Body of pancreas (tissue), 4 donors: ENCODE data around the gene SNTB2. TPM values are rescaled to one million over a fixed set of nuclear protein-coding genes. Genes with fewer than 3 reads are reported as not detected.

Source experiments
- ATAC-seq: fragments of 150-250 bp; one replicate; pipeline ENCODE4 v1.9.1; 2016
- DNase-seq, 4 donors: peaks; one replicate each; pipeline ENCODE4 v3.0.0-alpha.2; 2019
- H3K27ac ChIP-seq, 4 donors: fragments of 200-600 bp; sonication (generic); 1 replicate in 3 of 4; 2 replicates in 1 of 4; pipeline versions ENCODE4 v1.5.1 to v1.6.1; 2016 to 2019; ENCODE audit warnings: mild to moderate bottlenecking in 1 of 4, mixed read lengths in 1 of 4, moderate library complexity in 1 of 4
- H3K27me3 ChIP-seq, 2 donors: fragments of 200-600 bp; sonication (generic); one replicate each; pipeline ENCODE4 v1.6.0; 2016; ENCODE audit warnings: mild to moderate bottlenecking in 1 of 2
- H3K36me3 ChIP-seq, 2 donors: fragments of 200-600 bp; sonication (generic); replicated peaks in 1 of 2; 2 replicates each; pipeline ENCODE4 v1.5.1; 2016; ENCODE audit warnings: low read depth in 2 of 2; ENCODE audit not compliant: insufficient read depth in 1 of 2
- H3K4me1 ChIP-seq: fragments of 200-600 bp; sonication (generic); one replicate; pipeline ENCODE4 v1.6.0; 2016
- H3K4me3 ChIP-seq, 2 donors: fragments of 200-600 bp; sonication (generic); 1 replicate in 1 of 2; 2 replicates in 1 of 2; pipeline ENCODE4 v1.5.1; 2016 to 2019
- H3K9me3 ChIP-seq, 3 donors: fragments of 200-600 bp; sonication (generic); 1 replicate in 2 of 3; 2 replicates in 1 of 3; pipeline ENCODE4 v1.5.1; 2016
- CTCF ChIP-seq, 7 experiments: fragments of 450-650 bp in 4 of 7; fragments of 200-600 bp in 3 of 7; sonication (generic) in 3 of 7; IDR thresholded peaks; one replicate each; pipeline ENCODE4 v1.5.1; 2016 to 2019; ENCODE audit warnings: antibody characterized with exemption in 7 of 7
- POLR2A ChIP-seq, 3 donors: fragments of 450-650 bp; IDR thresholded peaks; one replicate each; pipeline ENCODE4 v1.6.1; 2016; ENCODE audit warnings: antibody characterized with exemption in 3 of 3, mild to moderate bottlenecking in 2 of 3
- WGBS, 2 donors: methylation state at CpG; one replicate each; pipeline ENCODE4 v1.1.5; 2017; 5-methylcytosine and 5-hydroxymethylcytosine counted together
- intact Hi-C: fragments of 100-400 bp; cut with DNase I; formaldehyde crosslinking; loops from one replicate; pipeline ENCODE4 v1.15.1; 2023
- total RNA-seq, 2 donors: library from RNA; depleted of rRNA; stranded (reverse); fragments of >200 nt; gene quantifications; one replicate each; pipeline ENCODE4 v1.1.0, GENCODE V29; 2016

SNTB2 gene
- total RNA-seq, 2 donors from 2014 or later = 11.2 to 13.5 TPM

- no peaks in the 10 kb centered on the region for H3K9me3 ChIP-seq
- H3K36me3 ChIP-seq = peaks cover 0 to 3% of the 10 kb centered on the region in 2 donors
- H3K27ac ChIP-seq = peak overlapping the region in 3 of 4 donors; percentile 0 to 93 (median 93)
- no peak for ATAC-seq
- DNase-seq = peak in 1 of 4 donors; percentile 17
- H3K4me1 ChIP-seq = peaks cover 64% of the 10 kb centered on the region
- 34 to 45% methylated on average over 6 to 10 of the region's 10 CpGs for WGBS, 2 donors
- intact Hi-C loops = no loop called here
- no peaks in the 10 kb centered on the region for H3K27me3 ChIP-seq
- TF ChIP-seq CTCF (IDR thresholded peaks at IDR 0.05) = no peak
- TF ChIP-seq POLR2A (IDR thresholded peaks at IDR 0.05) = no peak
- no peak overlapping the region for H3K4me3 ChIP-seq
Measured at GRCh38 chr16:69328854-69329316, 141.9 kb downstream of the SNTB2 start.

DNA sequence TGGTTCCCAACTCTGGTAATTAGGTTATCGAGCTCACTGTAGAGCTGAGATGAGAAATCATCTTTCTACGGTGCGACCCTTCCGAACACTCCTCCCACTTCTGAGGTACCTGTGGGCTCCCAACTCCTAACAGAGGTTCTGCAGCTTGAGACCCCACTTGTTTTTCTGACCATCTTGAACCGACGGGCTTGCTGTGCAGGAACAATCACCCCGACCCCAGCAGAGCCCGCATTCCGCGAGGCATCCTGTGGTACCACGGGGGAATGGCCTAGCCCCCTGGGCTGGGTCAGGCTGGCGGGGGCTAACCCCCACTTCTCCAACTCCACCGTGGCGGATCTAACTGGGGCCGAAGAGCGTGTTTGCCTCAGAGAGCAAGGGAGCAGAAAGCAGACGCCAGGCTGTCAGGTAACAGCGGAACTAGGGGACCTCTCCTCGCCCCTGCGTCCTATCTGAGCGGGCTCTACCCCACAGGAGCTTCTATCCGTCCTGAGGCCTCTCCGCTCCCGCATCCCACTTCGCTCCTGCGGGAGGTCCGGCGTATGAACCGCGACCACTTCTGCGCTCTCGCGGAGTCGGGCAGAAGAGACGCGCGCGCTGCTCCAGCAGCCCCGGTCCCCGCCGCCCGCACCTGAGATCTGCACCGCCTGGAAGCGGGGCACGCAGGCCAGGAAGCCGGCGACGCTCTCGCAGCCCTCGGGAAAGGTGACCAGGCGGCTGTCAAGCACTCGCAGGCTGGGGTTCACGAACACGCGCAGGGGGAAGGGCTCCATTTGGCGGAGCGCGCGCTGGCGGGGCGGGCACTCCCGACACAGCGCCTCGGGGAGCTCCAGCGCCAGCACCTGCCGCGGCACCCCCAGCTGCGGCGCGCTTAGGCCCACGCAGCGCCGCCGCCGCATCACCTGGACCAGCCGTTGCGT is 142.7 kb downstream of the SNTB2 start:
- peak; percentile 49 for ATAC-seq
- 5 to 26% methylated on average over 6 to 76 of the region's 77 CpGs for WGBS, 2 donors
- Histone ChIP-seq H3K4me3 (peak overlapping the region; percentile 57 to 80), H3K27ac (peak overlapping the region; percentile 75 to 93 (median 90)), H3K36me3 (peaks cover 0 to 9% of the 10 kb centered on the region in 2 donors), H3K9me3 (no peaks in the 10 kb centered on the region), H3K27me3 (no peaks in the 10 kb centered on the region), H3K4me1 (peaks cover 56% of the 10 kb centered on the region)
- DNase-seq = peak; percentile 49 to 62 (median 50)
- intact Hi-C loops = no loop called here
- TF ChIP-seq POLR2A (IDR thresholded peaks at IDR 0.05) (no peak), CTCF (IDR thresholded peaks at IDR 0.05) (no peak)

- H3K36me3 ChIP-seq = peaks cover 0 to 16% of the 10 kb centered on the region in 2 donors
- H3K4me3 ChIP-seq = peak within 1 kb of the TSS; percentile 57 to 80
- 0% methylated on average over 30 to 86 of the region's 93 CpGs for WGBS, 2 donors
- ATAC-seq = peak; percentile 93
- H3K4me1 ChIP-seq = peaks cover 48% of the 10 kb centered on the region
- H3K27me3 ChIP-seq = no peaks in the 10 kb centered on the region
- peak; percentile 93 to 97 (median 95) for DNase-seq
- TF ChIP-seq POLR2A (IDR thresholded peaks at IDR 0.05) = peak; percentile 66 to 80 (median 74)
- TF ChIP-seq CTCF (IDR thresholded peaks at IDR 0.05) = peak in 2 of 7 experiments; percentile 3 to 35
- intact Hi-C loops = no loop called here
- no peaks in the 10 kb centered on the region for H3K9me3 ChIP-seq
- peak within 1 kb of the TSS; percentile 75 to 93 (median 90) for H3K27ac ChIP-seq
Measured at GRCh38 chr16:69330286-69331109, 143.5 kb downstream of the SNTB2 start, which contains the start of gene PDF. PDF (minus strand) TSS chr16:69330588; CDS start chr16:69330570, 18 bp downstream.

DNA sequence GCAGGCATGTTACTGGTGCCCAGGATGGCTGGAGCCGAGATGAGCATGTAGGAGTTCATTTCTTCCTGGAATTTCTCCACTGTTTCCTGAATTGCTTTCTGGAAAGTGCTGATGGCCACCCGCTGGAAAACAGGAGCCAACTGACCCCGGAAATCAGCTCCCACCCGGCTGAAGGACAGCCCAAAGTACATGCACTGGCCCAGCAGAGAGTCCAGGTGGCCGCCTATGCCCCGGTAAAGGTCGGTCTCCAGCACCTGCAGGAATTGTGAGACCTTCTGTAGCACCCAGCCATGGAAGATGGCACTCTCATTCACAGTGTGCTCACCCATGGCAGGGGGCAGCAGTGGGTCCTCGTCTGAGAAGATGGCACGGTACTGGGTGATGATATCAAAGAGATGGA is 147.7 kb downstream of the SNTB2 start:
- Histone ChIP-seq H3K27ac (no peak overlapping the region), H3K4me3 (no peak overlapping the region), H3K9me3 (no peaks in the 10 kb centered on the region), H3K27me3 (no peaks in the 10 kb centered on the region), H3K4me1 (peaks cover 24% of the 10 kb centered on the region), H3K36me3 (peaks cover 0 to 22% of the 10 kb centered on the region in 2 donors)
- intact Hi-C loops = no loop called here
- DNase-seq (no peak), ATAC-seq (no peak)
- TF ChIP-seq POLR2A (IDR thresholded peaks at IDR 0.05) = no peak
- WGBS, 2 donors = 89 to 91% methylated on average over 8 to 9 of the region's 9 CpGs
